PC-3 (cell line): ENCODE measurements around the gene NCDN.

Experiments
- EZH2 ChIP-seq: fragments of 300-600 bp; sonication (generic); IDR thresholded peaks from one replicate; pipeline ENCODE4 v1.6.1; 2017; ENCODE audit warnings: antibody characterized with exemption, mild to moderate bottlenecking, low read length; ENCODE audit not compliant: unreplicated experiment
- TF ChIP-seq, protein P1 (sequence below): fragments of 300-600 bp; sonication (generic); conservative IDR thresholded peaks from 2 replicates; pipeline ENCODE4 v1.5.1; 2017; ENCODE audit warnings: antibody characterized with exemption, low read depth, mild to moderate bottlenecking, low read length

DNA sequence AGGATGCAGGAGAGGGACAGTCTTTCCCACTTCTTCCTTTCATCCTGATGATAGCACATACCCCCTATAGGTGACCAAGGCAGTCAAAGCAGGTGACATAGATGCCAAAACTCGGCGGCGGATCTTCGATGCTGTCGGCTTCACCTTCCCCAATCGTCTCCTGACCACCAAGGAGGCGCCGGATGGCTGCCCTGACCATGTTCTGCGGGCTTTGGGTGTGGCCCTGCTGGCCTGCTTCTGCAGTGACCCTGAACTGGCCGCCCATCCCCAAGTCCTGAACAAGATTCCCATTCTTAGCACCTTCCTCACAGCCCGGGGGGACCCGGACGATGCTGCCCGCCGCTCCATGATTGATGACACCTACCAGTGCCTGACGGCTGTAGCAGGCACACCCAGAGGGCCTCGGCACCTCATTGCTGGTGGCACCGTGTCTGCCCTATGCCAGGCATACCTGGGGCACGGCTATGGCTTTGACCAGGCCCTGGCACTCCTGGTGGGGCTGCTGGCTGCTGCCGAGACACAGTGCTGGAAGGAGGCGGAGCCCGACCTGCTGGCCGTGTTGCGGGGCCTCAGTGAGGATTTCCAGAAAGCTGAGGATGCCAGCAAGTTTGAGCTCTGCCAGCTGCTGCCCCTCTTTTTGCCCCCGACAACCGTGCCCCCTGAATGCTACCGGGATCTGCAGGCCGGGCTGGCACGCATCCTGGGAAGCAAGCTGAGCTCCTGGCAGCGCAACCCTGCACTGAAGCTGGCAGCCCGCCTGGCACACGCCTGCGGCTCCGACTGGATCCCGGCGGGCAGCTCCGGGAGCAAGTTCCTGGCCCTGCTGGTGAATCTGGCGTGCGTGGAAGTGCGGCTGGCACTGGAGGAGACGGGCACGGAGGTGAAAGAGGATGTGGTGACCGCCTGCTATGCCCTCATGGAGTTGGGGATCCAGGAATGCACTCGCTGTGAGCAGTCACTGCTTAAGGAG, 2.9 kb downstream of the NCDN start:
- TF ChIP-seq, protein P1, sequence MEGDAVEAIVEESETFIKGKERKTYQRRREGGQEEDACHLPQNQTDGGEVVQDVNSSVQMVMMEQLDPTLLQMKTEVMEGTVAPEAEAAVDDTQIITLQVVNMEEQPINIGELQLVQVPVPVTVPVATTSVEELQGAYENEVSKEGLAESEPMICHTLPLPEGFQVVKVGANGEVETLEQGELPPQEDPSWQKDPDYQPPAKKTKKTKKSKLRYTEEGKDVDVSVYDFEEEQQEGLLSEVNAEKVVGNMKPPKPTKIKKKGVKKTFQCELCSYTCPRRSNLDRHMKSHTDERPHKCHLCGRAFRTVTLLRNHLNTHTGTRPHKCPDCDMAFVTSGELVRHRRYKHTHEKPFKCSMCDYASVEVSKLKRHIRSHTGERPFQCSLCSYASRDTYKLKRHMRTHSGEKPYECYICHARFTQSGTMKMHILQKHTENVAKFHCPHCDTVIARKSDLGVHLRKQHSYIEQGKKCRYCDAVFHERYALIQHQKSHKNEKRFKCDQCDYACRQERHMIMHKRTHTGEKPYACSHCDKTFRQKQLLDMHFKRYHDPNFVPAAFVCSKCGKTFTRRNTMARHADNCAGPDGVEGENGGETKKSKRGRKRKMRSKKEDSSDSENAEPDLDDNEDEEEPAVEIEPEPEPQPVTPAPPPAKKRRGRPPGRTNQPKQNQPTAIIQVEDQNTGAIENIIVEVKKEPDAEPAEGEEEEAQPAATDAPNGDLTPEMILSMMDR = no peak
- no peak for TF ChIP-seq EZH2
